HEK293 (cell line): ENCODE results near the gene ENDOD1.

Experiments used
- REST ChIP-seq: fragments of 450-650 bp; formaldehyde crosslinking; IDR thresholded peaks from 2 replicates; pipeline ENCODE4 v1.5.1; 2016; ENCODE audit warnings: missing biosample characterization, missing genetic modification characterization
- ZBTB6 ChIP-seq: fragments of 450-650 bp; formaldehyde crosslinking; IDR thresholded peaks from 2 replicates; pipeline ENCODE4 v1.5.1; 2017; ENCODE audit warnings: missing biosample characterization, missing genetic modification characterization
- ZFP3 ChIP-seq: fragments of 450-650 bp; formaldehyde crosslinking; IDR thresholded peaks from 2 replicates; pipeline ENCODE4 v1.5.1; 2016; ENCODE audit warnings: low read depth, missing biosample characterization, missing genetic modification characterization

GRCh38 chr11:95076416-95076815, 13.2 kb upstream of the ENDOD1 start:
- TF ChIP-seq ZBTB6 (tag by site-specific recombination) (no peak), ZFP3 (tag by site-specific recombination) (no peak), REST (no peak)
